ENCODE results near the gene POMGNT2. TPM values are rescaled to one million over a fixed set of nuclear protein-coding genes. Genes with fewer than 3 reads are reported as not detected.
"Not testable (repeated sequence)": the region's sequence is repeated elsewhere in the genome, so short reads cannot be mapped to it uniquely, and the experiment has no call there.

The POMGNT2 gene
- total RNA-seq, 1 experiment from 2014 or later, result 11.2 TPM

DNA sequence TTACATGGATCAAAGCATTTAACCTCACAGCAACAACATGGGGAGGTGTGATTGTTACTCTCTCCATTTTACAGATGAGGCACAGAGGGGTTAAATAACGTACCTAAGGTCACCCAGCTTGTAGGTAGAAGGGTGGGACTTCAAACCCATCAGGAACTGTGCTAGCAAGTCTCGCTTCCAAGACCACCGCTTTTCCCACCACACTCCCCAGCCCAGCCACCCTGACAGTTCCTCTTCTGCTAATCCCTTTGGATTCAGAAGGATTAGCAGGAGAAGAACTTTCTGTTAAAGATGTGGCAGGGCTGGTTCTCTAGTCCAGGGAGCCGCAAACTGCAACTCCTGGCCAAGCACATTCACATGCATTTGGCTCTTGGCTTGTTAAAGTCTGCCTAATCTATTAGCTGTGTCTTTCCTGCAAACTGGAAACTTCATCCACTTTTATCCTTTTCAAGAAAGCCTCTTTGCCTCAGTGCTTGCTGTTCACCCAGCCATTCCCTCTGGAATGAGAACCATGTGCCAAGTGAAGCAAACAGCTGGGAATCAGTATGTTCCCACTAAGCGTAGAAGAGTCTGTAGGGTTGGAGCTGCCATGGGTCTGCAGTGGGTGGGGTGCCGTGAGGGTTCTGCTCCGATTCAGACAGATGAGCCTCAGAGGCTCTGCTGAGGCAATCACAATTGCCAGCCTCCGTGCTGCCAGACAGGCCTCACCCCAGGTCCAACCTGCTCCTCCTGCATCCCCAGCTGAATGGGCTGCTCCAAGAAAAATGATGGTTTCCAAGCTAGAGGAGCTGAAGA, 44.6 kb downstream of the POMGNT2 start:
- in situ Hi-C loops (cut with HindIII; ENCODE audit: low pct_unique_long_range_greater_than_20kb, low sequenced_read_pairs), result no loop called here
- no peak for DNase-seq (ENCODE audit: low read depth)

DNA sequence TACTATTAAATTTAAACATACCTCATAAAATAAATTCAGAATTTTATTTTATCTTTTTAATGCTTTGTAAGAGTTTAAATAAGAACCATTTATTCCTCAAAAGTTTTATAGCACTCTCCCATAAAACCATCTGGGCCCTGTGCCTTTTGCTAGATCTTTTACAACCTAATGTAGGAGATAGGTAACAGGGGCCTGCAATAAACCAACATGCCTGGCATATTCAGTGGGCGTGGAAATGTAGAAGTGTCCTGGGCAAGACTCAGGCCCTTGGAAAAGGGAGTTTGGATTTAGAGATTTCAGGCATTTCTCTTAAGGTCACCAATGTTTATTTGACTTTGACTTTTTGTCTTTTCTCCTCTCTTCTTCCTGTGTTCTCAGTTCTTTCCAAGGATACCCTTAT, 46.4 kb downstream of the POMGNT2 start:
- in situ Hi-C loops (cut with HindIII; ENCODE audit: low pct_unique_long_range_greater_than_20kb, low sequenced_read_pairs), result no loop called here
- DNase-seq (ENCODE audit: low read depth), result no peak

DNA sequence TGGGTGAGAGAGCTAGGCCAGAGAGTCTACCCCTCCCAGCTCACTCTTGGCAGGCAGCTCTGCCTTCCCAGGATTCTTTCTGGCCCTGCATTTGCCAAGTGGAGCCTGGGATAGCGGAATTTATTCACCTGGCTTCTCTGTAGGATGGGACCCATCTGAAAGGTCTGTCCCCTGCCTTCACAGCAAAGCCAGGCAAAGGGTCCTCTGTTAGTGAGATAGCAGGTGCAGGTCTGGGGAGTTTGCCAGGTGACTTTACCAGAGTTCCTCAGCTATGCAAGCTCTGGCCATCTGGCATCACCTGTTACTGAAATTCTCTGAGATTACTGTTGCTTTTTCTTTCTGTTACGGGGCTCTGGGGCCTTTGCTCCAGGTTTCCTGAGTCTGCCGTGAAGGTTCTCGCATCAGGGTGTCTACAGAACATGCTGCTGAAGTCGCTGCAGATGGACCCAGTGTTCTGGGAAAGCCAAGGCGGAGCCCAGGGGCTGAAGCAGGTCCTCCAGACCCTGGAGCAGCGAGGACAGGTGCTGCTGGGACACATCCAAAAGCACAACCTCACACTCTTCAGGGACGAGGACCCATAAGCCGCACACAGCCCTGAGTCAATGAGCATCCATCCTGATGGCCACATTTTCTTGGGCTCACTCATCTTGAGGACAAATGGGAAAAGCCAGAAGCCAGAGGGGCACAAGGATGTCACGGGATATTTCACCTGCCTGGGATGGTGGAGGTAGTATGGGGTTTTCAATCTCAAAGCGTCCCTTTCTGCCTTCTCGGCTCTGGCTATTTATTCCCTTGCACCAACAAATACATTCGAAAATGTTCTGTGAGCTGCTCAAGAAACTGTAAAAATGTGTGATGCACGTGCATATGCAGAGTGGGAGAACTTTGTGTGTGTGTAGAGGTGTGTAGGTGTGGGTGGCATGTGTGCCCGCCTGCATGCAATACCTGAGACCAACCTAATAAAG, 49.8 kb downstream of the POMGNT2 start:
- in situ Hi-C loops (cut with HindIII; ENCODE audit: low pct_unique_long_range_greater_than_20kb, low sequenced_read_pairs), result no loop called here
- no peak for DNase-seq (ENCODE audit: low read depth)

DNA sequence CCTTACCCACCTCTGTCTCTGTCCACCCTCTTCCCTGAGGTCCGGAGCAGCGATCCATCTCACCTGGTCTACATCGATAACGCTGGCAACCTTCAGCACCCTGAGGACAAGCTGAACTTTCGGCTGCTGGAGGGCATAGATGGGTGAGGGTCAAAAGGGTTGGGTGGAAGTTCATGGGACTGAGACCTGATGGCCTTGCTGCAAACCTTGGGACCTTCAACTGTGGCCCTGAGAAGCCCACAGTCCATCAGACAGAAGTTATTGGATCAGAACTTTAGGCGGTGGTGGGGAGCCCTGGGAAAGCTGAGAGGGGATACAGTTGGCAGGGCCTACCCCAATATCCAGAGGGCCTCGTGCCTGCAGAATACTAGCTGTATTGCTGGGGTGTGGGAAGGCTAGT, 50.5 kb downstream of the POMGNT2 start:
- in situ Hi-C loops (cut with HindIII; ENCODE audit: low pct_unique_long_range_greater_than_20kb, low sequenced_read_pairs), result no loop called here
- no peak for DNase-seq (ENCODE audit: low read depth)

DNA sequence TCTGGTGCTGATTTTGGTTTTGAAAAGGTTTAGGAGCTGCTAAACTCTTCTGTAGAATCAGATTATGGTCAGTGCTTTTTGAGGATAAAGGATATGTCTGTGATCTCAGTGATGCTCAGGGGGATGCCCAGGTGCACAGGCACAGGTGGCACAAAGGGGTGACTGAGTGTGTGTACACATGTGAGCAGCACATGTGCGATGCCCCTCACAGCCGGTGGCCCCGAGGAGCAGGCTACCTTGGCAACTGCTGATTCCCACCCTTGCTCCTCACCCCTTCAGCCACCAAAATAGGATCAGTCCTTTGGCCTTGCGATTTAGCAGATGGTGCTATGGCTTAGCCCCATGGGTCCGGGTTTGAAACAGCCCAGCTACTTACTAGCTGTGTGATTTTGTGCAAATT, 51.1 kb downstream of the POMGNT2 start:
- in situ Hi-C loops (cut with HindIII; ENCODE audit: low pct_unique_long_range_greater_than_20kb, low sequenced_read_pairs), result no loop called here
- no peak for DNase-seq (ENCODE audit: low read depth)

DNA sequence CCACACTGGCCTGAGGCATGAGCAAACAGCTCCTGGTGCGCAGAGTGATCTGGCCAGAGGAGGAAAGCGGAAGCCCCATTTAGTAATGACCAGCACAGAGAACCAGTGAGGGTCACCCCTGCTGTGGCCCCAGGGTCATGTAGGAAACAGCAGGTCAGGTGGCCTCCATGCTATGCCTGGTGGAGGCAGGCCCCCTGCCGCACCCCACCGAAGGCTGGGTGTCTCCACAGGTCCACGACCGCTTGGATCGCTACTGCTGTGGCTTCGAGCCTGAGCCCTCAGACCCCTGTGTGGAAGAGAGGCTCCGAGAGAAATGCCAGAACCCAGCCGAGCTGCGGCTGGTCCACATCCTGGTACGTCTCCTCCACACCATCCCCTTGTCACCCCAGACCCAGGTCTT, 52.6 kb downstream of the POMGNT2 start:
- DNase-seq (ENCODE audit: low read depth), result no peak
- in situ Hi-C loops (cut with HindIII; ENCODE audit: low pct_unique_long_range_greater_than_20kb, low sequenced_read_pairs), result no loop called here

DNA sequence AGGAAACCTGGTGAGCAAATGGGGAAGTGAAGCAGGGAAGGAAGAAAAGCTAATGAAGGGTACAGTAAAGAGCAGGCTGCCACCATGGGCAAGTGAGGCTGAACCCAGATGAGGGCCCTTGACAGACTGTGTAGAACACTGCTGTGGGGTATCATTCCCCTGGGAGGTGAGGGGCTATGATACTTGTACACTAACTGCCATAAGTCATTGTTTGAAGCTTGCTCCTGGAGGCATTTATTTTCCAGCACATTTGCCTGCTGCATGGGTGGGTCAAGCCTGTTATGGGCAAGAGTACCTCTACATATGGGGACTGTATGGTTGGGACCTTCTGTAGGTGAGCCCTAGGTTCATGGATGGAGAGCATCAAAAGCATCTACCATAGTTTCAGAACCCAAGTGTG, 57.4 kb downstream of the POMGNT2 start:
- DNase-seq (ENCODE audit: low read depth), result no peak
- in situ Hi-C loops (cut with HindIII; ENCODE audit: low pct_unique_long_range_greater_than_20kb, low sequenced_read_pairs), result no loop called here

DNA sequence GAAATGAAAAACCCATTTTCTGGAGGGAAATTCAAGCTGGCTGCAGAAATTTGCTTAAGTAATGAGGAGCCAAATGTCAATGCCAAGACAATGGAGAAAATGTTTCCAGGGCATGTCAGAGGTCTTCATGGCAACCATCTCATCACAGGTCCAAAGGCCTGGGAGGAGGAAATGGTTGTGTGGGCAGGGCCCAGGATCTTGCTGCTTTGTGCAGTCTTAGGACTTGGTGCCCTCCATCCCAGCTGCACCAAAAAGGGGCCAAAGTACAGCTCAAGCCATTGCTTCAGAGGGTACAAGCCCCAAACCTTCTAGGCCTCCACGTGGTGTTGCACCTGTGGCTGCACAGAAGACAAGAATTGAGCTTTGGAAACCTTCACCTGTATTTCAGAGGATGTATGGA, 59.3 kb downstream of the POMGNT2 start:
- no peak for DNase-seq (ENCODE audit: low read depth)
- in situ Hi-C loops (cut with HindIII; ENCODE audit: low pct_unique_long_range_greater_than_20kb, low sequenced_read_pairs), result no loop called here

DNA sequence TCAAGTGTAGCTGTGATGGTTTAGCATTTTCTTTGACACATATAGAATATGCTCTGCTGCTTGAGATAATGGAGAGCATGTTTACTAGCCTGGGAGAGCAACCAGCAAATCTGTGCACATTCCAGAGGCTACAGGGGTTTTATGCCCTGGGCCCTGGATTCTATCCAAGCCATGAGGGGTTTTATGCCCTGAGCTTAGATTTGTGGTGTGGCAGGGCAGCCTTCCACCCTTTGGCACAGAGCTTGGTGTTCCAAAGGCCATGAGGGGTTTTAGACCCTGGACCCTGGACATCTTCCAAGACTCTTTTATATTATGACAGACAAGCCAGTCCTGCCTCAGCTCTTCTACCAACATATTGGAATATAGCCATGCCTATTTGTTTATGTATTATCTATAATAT, 60.8 kb downstream of the POMGNT2 start:
- in situ Hi-C loops (cut with HindIII; ENCODE audit: low pct_unique_long_range_greater_than_20kb, low sequenced_read_pairs); DNase-seq (ENCODE audit: low read depth): not testable (repeated sequence)

DNA sequence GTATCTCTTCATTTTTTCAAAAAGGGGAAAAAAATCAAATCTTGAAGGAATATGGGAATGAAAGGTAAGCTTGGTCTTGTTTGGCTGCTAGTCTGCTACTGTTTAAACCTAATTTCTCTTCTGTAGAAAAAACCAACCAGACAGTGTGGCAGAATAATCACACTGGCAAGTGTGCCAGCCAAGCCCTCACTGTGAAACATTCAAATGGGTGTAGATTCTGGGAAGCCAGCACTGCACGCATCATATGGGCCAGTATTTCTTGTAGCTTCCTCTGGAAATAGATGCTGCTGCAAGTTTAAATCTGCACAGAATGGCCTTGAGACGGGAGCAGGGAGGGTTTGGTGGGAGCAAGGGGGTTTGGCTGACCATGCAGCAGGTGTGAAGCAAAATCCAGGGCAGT, 62.1 kb downstream of the POMGNT2 start:
- in situ Hi-C loops (cut with HindIII; ENCODE audit: low pct_unique_long_range_greater_than_20kb, low sequenced_read_pairs), result no loop called here

DNA sequence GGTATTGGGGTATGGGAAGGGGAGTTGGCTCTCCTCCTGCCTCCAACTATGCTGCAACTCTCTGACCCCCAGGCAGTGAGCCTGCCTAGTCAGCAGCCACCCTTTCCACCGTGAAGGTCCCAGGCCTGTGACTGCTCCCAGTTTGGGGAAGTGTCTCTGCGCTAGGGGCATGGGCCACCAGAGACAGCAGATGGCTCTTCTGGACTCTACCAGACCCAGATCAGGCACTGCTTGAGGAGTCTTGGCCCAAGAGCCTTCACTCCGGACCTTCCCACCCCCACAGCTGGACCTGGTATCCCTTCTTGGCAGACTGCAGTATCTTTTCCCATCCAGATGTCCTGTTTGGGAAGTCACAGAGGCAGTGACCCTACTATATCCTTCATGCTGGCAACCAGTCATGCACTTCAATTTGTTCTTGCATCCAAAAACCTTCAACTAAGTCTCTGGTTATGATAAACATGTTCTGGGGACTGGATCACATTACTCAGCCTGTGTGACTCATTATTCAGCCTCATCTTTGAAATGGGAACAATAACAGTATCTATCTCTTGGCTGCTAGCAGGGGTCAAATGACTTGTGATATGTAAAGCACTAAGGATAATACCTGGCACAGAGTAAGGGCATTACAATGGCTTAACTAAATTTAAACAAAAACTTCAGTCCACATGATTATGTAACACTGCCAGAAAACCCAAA, 62.7 kb downstream of the POMGNT2 start:
- DNase-seq (ENCODE audit: low read depth), result no peak
- in situ Hi-C loops (cut with HindIII; ENCODE audit: low pct_unique_long_range_greater_than_20kb, low sequenced_read_pairs), result no loop called here

More for the DNA sequence above, 62.1 kb downstream of the POMGNT2 start:
- DNase-seq (ENCODE audit: low read depth), result no peak

DNA sequence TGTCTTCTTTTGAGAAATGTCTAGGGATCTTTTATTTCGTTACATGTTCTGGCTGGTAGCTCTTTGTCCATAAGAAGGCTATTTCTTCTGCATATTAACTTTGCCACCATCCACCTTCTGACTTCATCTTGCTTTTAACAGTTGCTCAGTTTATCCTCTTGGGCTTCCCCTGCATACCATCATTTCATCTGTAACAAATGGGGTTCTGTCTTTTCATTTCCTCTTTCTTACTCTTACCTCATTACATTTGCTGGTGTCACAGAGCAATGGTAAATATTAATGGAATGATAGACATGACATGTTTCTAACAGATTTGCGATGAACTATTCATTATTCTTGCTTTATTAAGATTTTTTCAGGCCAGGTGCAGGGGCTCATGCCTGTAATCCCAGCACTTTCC, 64.4 kb downstream of the POMGNT2 start:
- no peak for DNase-seq (ENCODE audit: low read depth)
- in situ Hi-C loops (cut with HindIII; ENCODE audit: low pct_unique_long_range_greater_than_20kb, low sequenced_read_pairs), result no loop called here

DNA sequence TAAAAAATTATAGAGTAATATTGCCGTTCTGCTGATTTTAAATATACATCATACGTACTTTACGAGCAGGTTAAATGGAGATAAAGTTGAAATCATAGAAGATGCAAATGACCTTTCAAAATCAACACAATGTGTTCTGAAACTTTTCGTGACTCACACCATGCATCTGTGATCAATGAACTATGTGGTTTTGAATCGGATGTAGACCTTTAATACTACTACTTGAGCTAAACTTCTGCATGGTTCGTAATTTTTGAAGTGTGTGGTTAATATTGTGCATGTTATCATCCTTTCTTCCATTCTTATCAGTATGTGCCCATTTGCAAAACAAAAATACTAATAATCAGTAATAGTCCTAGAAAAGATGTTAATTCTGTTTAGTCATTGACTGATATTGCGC, 67.9 kb downstream of the POMGNT2 start:
- in situ Hi-C loops (cut with HindIII; ENCODE audit: low pct_unique_long_range_greater_than_20kb, low sequenced_read_pairs), result no loop called here
- DNase-seq (ENCODE audit: low read depth), result no peak

DNA sequence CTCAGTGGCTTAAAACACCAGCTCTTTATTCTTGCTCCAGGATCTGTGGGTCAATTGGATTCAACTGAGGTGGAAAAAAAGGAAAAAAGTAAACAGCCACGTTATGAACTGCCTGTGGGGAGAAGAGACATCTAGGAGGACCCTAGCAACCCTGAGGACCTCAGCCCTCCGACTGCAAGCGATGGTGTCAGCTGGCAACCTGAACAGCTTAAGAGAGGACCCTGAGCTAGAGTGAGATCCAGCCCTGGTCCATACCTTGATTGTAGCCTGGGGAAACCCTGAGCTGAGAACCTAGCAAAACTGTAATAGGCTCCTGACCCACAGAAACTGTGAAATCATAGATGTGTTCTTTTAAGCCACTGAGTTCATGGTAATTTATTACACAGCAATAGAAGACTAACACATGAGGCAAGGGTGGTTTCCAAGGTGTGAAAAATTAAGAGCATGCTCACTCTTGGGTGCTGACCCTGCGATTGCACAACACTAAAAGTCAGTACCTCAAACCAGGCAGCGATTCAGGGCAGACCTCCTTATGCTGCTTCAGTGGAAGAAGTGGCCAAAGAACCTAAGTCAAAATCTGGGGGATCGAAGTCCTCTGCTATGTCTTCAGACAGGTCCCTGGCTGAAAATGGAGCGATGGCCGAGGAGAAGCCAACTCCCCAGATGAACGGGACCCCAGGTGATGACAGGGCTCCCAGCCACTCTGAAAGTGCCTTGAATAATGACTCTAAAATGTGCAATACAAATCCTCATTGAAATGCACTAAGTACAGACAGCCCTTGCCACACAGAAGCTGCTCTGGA, 69.1 kb downstream of the POMGNT2 start:
- DNase-seq (ENCODE audit: low read depth), result no peak
- in situ Hi-C loops (cut with HindIII; ENCODE audit: low pct_unique_long_range_greater_than_20kb, low sequenced_read_pairs), result no loop called here

DNA sequence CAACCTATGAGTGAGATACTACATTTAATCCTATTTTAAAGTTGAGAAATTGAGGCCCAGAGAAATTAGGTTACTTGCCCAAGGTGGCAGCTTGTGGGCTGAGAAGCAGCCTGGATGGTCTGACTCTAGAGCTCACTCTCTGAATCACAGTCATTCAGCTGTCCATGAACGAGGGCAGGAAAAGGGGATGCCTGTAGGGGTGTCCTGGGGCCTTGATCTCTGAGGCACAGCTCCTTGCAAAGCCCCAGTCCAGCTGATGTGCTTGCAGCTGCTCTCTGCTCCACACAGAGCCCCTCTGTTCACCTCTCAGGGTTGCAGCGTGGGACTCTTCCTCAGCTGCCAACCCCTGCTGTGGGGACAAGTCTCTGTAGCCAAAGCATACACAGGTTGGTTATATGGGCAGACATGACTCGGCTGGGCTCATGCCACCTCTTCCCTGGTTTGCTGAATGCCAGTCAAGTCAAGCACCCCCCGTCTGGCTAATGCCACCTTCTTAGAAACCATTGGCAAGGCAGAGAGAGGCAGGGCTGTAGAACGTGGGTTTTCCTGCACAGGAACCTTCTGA, 70.0 kb downstream of the POMGNT2 start:
- in situ Hi-C loops (cut with HindIII; ENCODE audit: low pct_unique_long_range_greater_than_20kb, low sequenced_read_pairs), result no loop called here

DNA sequence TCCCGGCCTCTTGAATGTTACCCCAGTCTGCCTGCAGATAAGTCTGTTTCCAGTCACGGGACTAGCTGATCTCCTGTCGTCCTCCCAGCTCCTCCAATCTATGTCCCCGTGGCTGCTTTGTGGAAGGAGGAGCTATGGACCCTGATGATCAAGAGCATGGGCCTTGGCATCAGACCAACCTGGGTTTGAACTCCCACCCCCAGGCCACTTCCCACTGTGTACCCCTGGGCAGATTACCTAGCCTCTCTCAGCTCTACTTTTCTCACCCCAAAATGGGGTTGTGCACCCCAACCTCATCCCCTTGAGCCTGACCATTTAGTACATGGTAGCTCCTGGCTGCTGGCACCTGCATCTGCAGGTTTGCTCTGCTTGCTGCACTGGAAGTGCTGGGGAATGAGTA, 71.0 kb downstream of the POMGNT2 start:
- DNase-seq (ENCODE audit: low read depth), result no peak
- in situ Hi-C loops (cut with HindIII; ENCODE audit: low pct_unique_long_range_greater_than_20kb, low sequenced_read_pairs), result no loop called here

More for the DNA sequence above, 70.0 kb downstream of the POMGNT2 start:
- DNase-seq (ENCODE audit: low read depth), result no peak

DNA sequence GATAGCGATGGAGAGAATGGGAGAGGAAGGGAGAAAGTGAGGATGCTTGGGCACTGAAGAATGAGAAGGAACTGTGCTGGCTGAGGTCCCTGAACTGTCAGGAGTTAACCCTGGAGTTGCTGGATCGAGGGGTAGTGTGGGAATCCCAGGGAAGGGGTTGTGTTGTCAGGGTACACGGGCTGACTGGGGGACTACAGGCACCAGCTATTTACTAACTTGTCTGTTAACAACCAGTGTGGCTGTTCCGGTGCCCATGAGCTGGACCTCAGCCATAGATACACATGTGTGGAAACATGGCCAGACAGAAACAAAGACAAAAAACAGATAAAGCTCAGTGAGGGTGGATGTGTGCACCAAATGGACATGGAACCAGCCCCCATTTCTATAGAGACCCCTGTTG, 71.7 kb downstream of the POMGNT2 start:
- no peak for DNase-seq (ENCODE audit: low read depth)
- in situ Hi-C loops (cut with HindIII; ENCODE audit: low pct_unique_long_range_greater_than_20kb, low sequenced_read_pairs), result no loop called here

Measured in Caki2 (cell line).